Upper lobe of left lung (tissue), 4 donors: ENCODE results near the gene DACH1.

Source experiments
- POLR2A ChIP-seq, 4 donors: fragments of 450-650 bp; IDR thresholded peaks; one replicate each; pipeline ENCODE4 v1.5.1; 2016 to 2017; ENCODE audit warnings: antibody characterized with exemption in 4 of 4, mild to moderate bottlenecking in 2 of 4
- POLR2AphosphoS5 ChIP-seq, 2 donors: sonication (generic); formaldehyde crosslinking; IDR thresholded peaks; one replicate each; pipeline ENCODE4 v1.5.1; 2017; ENCODE audit warnings: antibody characterized with exemption in 2 of 2
- TF ChIP-seq, protein P1 (sequence below), 6 experiments: fragments of 450-650 bp in 4 of 6; fragments of 200-600 bp in 2 of 6; sonication (generic) in 2 of 6; IDR thresholded peaks; one replicate each; pipeline ENCODE4 v1.5.1; 2016 to 2019; ENCODE audit warnings: antibody characterized with exemption in 6 of 6

DNA sequence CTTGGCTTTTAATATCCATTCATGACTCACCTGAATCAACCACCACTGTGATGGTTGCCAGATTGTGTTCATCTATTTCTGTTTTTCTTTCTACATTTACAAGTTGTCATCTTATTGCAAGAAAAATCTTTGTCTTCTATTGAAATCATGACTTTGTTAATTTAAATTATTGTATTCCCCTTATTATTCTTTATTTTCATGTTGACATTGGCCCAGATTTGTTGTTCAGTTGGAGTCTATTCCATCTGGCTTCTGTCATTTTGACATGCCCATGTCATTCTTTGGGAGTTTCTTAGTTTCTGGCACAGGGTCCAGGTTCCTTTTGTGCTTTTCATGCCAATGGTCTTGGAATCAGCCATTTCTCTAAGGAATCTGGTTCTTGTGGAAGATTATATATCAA is 19.9 kb upstream of the DACH1 start:
- TF ChIP-seq, protein P1, sequence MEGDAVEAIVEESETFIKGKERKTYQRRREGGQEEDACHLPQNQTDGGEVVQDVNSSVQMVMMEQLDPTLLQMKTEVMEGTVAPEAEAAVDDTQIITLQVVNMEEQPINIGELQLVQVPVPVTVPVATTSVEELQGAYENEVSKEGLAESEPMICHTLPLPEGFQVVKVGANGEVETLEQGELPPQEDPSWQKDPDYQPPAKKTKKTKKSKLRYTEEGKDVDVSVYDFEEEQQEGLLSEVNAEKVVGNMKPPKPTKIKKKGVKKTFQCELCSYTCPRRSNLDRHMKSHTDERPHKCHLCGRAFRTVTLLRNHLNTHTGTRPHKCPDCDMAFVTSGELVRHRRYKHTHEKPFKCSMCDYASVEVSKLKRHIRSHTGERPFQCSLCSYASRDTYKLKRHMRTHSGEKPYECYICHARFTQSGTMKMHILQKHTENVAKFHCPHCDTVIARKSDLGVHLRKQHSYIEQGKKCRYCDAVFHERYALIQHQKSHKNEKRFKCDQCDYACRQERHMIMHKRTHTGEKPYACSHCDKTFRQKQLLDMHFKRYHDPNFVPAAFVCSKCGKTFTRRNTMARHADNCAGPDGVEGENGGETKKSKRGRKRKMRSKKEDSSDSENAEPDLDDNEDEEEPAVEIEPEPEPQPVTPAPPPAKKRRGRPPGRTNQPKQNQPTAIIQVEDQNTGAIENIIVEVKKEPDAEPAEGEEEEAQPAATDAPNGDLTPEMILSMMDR (IDR thresholded peaks at IDR 0.05), result no peak
- no peak for TF ChIP-seq POLR2AphosphoS5 (IDR thresholded peaks at IDR 0.05)
- TF ChIP-seq POLR2A (IDR thresholded peaks at IDR 0.05), result no peak
